Activated CD4-positive, alpha-beta T cell treated with anti-CD3 and anti-CD28 coated beads, Interleukin-10, Interleukin-2, amounts not matched to agents 100 ng/mL and 50 ng/mL, durations not matched to agents 16 hours and 8 hours (primary cell): Measurements from ENCODE around the gene RASL11B.
"Not testable (repeated sequence)": the region's sequence is repeated elsewhere in the genome, so short reads cannot be mapped to it uniquely, and the experiment has no call there.

Source experiments
- DNase-seq: peaks from one replicate; pipeline ENCODE4 v3.0.0-alpha.2; 2020

RASL11B gene

GRCh38 chr4:52861879-52862616 is at the start of gene RASL11B:
Gene RASL11B, plus strand, starts transcription at chr4:52862317. Its CDS starts 191 bp downstream, at chr4:52862508.
- peak; percentile 88 for DNase-seq

DNA sequence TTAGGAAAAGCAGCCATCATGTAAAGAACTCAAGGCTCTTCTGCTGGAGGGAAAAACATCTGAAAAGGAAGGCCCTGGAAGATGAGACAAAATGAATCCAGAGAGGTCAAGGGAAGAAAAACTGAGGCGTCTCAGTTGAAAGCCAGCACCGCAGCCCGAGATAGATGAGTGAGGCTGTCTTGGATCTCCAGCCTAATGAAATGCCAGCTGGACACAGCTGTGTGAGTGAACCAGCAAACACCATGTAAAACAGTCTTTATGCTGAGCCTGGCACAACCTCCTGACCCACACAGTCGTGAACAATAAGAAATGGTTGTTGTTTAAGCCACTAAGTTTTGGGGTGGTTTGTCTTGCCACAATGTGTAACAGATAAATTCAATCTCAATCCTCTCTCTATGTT is 48.6 kb upstream of the RASL11B start:
- no peak for DNase-seq

DNA sequence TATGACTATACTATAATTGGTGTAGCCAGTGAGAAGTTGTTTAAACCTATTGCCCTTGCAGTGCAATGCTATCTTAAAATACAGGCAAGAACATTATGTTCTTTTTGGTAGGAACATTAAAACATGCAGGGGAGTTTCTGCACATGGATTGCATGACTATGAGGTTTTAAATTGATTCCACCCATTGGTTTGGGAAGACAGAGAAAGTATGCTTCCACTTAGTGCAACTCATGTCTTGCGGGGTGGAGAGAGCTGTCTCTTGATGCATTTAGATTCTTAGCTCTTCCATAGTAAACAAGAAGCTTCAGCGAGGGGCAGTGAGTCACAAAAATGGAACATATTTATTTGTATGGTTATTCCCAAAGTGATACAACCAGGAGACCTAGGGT is 39.5 kb upstream of the RASL11B start:
- no peak for DNase-seq

- peak; percentile 77 for DNase-seq
Measured at GRCh38 chr4:52822972-52823701, 39.0 kb upstream of the RASL11B start.

DNA sequence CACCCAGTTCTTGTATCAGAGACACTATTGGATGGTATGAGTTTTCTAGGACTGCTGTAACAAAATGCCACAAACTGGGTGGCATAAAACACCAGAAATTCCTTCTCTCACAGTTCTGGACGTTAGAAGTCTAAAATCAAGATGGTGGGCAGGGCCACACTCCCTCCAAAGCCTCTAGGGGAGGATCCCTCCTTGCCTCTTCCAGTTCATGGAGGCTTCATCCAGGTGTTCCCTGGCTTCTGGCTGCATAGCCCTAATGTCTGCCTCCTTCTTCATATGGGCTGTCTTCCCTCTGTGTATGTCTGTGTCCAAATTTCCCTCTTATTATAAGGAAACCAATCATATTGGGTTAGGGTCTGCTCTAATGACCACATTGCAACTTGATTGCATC is 38.4 kb upstream of the RASL11B start:
- DNase-seq: no peak

GRCh38 chr4:52824270-52824602 is 37.9 kb upstream of the RASL11B start:
- no peak for DNase-seq

DNA sequence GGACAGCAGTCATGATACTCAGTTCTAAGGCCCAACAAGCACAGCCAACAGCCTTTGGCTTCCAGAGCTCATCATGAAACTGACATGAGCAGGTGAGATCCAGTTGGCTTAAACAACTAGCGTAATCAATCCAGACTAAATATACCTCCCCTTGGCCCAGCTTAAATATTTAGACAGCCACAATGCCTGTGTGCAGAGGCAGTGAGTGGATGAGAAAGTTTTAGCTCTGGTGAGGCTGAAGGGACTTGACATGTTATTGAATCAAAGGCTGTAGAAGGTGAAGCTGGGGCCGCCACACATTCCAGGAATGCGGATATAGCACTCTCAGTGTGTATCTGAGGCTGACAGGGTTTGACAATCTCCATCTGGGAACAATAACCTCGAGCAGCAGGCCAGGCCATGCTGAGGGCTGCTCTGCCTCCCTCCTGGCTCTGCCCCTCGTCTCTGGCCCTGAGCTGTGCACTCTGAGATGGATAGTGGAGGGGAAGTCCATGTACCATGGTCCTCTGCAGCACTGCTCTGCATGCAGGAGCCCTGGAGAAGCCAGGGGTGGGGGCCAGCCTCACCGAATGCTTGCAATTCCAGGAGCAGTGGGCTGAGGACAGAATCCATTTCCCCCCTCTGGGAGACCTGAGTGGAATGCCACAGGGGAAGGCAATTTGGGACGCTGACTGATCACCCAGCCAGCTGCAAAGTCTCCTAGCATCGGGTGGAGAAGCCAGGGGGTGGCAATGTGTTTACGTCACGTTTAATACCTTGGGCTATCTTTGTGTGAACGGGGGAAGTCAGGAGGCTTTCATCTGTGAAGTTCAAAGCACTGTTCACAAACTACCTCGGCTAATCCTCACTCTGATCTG is 37.3 kb upstream of the RASL11B start:
- DNase-seq: no peak

DNA sequence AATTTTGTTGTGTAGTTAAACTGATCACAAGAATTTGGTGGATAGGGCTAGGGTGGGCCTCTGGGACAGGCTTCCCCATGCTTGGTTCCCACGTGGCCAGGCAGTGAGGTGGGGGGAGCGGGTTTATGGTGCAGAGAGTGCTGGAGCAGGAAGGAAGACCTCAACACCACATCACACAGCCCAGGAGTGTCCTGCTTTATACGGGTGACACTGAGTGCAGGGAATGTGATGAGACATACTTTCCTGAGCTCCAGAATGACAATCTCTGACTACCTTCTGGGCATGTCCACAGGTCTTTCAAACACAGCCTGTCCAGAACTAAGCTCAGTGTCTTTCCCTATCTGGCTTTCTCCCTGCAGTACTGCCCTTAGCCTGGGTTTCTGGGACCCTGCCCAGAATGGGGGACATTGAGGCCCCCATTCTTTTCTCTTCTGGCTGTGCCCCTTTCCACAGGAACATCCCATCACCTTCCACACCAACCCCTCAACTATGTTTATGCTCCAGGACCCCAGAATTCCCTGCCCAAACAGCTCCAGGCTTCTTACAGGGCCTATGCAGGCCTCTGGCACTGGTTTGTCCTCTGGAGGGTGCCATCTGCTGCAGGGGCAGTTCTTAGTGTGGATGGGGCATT is 36.5 kb upstream of the RASL11B start:
- no peak for DNase-seq

- no peak for DNase-seq
Measured at GRCh38 chr4:52833941-52834525, 28.1 kb upstream of the RASL11B start.

- DNase-seq: not testable (repeated sequence)
Measured at GRCh38 chr4:52834641-52835456, 27.3 kb upstream of the RASL11B start.

DNA sequence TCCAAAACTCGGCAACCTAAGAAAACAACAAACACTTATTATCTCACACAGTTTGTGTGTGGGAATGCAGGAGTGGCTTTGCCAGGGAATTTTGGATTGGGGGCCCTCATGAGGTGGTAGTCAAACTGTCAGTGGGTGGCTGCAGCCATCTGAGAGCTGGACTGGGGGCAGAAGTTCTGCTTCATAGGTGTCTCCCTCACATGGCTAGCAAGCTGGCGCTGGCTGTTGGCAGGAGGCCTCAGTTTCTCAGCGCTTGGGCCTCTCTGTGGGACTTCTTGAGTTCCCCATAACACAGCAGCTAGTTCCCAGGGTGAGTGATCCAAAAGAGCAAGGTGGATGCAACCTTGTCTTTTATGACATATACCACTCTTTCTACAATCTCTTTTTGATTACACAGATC is 26.0 kb upstream of the RASL11B start:
- DNase-seq: no peak

- no peak for DNase-seq
Measured at GRCh38 chr4:52836678-52837077, 25.4 kb upstream of the RASL11B start.

- no peak for DNase-seq
Measured at GRCh38 chr4:52837716-52838558, 24.2 kb upstream of the RASL11B start.

GRCh38 chr4:52838729-52839586 is 23.2 kb upstream of the RASL11B start:
- DNase-seq: no peak

- no peak for DNase-seq
Measured at GRCh38 chr4:52840531-52841370, 21.4 kb upstream of the RASL11B start.

- no peak for DNase-seq
Measured at GRCh38 chr4:52841682-52842456, 20.2 kb upstream of the RASL11B start.

- no peak for DNase-seq
Measured at GRCh38 chr4:52842792-52843191, 19.3 kb upstream of the RASL11B start.

- DNase-seq: no peak
Measured at GRCh38 chr4:52843351-52843750, 18.8 kb upstream of the RASL11B start.
